NCI-H226 (cell line): ENCODE results near the gene KCTD14.
"Not testable (repeated sequence)": the region's sequence is repeated elsewhere in the genome, so short reads cannot be mapped to it uniquely, and the experiment has no call there.

ENCODE experiments used
- DNase-seq: peaks from one replicate; pipeline ENCODE4 v3.0.0-alpha.2; 2015

Gene KCTD14

GRCh38 chr11:78020246-78020645 is 2.8 kb downstream of the KCTD14 start:
- no peak for DNase-seq

GRCh38 chr11:78019808-78020207 is 3.3 kb downstream of the KCTD14 start:
- no peak for DNase-seq

- no peak for DNase-seq
Observed at GRCh38 chr11:78015878-78016277, 7.2 kb downstream of the KCTD14 start.

DNA sequence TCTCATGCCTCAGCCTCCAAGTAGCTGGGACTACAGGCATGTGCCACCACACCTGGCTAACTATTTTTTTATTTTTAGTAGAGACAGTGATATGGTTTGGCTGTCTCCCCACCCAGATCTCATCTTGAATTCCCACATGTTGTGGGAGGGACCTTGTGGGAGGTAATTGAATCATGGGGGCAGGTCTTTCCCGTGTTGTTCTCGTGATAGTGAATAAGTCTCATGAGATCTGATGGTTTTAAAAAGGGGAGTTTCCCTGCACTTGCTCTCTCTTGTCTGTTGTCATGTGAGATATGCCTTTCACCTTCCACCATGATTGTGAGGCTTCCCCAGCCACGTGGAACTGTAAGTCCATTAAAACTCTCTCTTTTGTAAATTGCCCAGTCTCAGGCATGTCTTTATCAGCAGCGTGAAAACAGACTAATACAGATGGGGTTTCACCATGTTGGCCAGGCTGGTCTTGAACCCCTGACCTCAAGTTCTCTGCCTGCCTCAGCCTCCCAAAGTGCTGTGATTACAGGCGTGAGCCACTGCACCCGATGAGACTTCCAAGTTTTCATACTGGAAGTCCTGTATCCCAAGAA is 8.0 kb downstream of the KCTD14 start:
- DNase-seq = not testable (repeated sequence)

- no peak for DNase-seq
Observed at GRCh38 chr11:78011301-78011700, 11.8 kb downstream of the KCTD14 start.

DNA sequence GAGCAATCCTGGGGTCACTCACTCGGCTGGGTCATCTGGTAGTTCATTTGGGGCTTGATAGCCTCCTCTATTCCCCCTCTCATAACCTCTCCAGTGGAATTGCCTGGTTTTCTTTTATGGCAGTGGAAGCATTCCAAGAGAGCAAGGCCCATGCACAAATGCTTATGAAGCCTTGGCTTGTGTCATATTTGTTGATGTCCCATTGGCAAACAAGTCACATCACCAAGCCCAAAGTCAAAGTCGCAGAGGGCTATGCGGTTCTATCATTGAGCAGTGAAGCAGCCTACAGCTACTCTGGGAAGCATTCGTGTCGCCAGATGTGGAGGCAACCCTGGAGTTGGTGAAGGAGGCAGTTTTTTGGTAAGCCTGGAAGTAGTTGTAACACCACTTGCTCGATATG is 12.3 kb downstream of the KCTD14 start:
- DNase-seq = no peak

DNA sequence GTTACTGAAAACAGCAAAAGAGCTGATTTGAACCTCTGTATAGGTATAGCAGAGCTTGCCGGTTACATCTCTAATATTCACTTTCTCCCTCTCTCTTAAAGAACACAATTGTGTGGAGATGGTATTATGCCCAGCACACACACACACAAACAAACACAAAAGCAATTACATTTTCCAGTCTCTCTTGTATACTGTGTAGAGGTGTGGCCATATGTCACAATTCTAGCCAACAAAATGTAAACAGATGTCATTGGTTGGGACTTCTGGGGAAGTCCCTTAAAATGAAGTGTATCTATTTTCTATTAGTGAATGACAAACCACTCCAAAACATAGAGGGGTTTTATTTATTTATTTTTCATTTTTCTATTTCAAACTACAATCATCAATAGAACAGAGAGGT is 12.8 kb downstream of the KCTD14 start:
- no peak for DNase-seq

- no peak for DNase-seq
Observed at GRCh38 chr11:78009062-78009461, 14.0 kb downstream of the KCTD14 start.

GRCh38 chr11:78000193-78000592 is 22.9 kb downstream of the KCTD14 start:
- DNase-seq = peak; percentile 59

DNA sequence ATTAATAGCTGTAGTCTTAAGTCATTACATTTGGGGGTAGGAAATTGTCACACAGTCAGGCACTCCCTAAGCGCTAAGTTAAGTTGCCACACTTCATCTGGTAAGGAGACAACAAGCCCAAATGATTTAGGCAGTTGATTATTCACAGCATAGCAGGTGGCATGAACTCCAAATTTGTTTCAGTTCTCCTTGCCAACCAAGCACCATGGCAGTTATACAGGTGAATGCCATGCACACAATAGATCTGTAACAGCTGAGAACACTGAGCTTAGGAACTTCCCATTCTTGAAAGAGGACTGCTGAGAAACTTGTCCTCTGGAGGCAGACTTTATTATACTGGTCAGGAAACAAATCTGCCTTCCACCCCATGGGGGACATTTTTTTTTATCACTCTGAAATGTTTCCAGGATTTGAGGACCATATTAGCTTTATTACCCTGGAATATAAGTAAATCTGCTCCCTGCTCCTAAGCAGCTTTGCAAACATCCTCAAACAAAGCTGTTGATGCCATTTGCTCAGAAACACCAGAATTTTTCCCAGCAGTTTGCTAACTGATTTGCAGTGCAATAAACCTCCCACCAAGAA is 23.5 kb downstream of the KCTD14 start:
- DNase-seq = no peak

- DNase-seq = peak; percentile 100
Observed at GRCh38 chr11:77994434-77995362, 28.4 kb downstream of the KCTD14 start, which contains the start of gene INTS4. Gene INTS4 (minus strand): TSS chr11:77994668. CDS start chr11:77994643, 25 bp downstream.

DNA sequence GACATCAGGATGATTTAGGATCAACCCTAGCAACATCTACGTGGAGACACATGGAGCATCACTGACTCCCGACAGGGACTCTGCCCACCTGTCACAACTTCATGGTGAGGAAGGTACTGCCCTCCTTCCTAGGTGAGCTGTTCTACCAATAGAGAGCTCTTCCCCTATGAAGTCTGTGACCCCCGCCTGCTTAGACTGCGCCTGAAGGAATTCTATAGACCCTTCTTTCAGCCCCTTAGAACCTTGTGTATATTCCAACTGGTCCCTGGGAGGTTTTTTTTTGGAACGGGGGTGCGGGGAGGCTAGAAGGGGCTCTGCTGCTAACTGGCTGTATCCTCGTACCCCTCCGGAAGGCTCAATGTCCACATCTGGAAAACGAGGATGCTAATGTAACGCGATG is 29.2 kb downstream of the KCTD14 start:
- DNase-seq = no peak

DNA sequence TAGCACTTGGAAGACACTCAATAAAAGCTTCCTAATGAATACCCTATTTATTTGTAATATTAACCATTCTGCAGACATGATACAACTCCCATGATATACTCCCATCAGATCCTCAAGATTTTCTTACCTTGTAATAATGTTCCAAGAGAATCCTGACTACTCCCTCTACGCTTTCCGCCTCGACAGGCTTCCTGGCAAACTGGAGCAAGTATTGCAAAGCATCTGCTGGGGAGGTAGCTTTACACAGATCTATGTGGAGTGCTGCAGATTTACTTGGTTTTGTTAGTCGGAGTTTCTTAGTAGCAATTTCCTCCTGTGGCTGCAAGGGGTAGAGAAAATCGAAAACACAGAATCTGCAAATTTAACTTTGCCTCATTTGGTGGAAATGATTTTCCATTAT is 32.1 kb downstream of the KCTD14 start:
- DNase-seq = no peak

- DNase-seq = not testable (repeated sequence)
Observed at GRCh38 chr11:77986456-77986855, 36.6 kb downstream of the KCTD14 start.

DNA sequence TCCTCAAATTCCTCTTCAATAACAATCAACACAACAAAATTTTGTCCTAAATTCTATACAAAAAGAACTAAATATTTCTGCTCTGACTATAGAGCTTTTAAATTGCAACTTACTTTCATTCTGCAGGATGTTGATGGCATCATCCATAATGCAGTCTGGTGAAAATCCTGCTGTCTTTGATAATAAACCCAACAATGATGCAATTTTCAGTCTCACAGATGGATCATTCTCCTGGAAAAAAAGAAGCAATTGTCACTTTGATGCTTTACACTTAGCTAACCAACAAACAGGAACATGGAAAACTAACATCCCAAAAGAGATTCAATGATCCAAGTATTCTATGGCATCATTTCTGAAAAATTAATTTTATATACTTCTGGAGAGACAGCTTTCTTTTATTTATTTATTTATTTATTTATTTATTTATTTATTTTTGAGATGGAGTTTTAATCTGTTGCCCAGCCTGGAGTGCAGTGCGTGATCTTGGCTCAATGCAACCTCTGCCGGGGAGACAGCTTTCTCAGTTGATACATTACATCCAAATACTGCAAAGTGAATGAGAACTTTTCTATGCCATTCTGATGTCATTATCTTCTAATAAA is 41.6 kb downstream of the KCTD14 start:
- DNase-seq = no peak

GRCh38 chr11:77968337-77968736 is 54.7 kb downstream of the KCTD14 start:
- no peak for DNase-seq

- no peak for DNase-seq
Observed at GRCh38 chr11:77967753-77968152, 55.3 kb downstream of the KCTD14 start.

GRCh38 chr11:77967121-77967520 is 56.0 kb downstream of the KCTD14 start:
- no peak for DNase-seq

DNA sequence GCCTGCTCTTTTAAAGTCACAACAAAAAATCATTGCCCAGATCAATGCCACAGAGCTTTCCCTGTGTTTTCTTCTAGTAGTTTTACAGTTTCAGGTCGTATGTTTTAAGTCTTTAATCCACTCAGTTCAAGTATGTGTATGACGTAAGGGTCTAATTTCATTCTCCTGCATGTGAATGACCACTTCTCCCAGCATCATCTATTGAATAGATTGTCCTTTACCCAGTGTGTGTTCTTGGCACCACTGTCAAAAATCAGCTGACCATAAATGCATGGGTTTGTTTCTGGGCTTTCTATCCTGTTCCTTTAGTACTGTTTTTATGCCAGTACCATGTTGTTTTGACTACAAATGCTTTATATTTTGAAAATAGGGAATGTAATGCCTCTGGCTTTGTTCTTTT is 56.7 kb downstream of the KCTD14 start:
- no peak for DNase-seq
